HG03064 (cell line): ENCODE results near the gene ULK3.

ENCODE experiments used
- ATAC-seq: cut with Tn5 transposase; IDR thresholded peaks from one replicate; pipeline ENCODE4 v1.9.1; 2021; ENCODE audit warnings: low read depth; ENCODE audit not compliant: unreplicated experiment

The ULK3 gene

DNA sequence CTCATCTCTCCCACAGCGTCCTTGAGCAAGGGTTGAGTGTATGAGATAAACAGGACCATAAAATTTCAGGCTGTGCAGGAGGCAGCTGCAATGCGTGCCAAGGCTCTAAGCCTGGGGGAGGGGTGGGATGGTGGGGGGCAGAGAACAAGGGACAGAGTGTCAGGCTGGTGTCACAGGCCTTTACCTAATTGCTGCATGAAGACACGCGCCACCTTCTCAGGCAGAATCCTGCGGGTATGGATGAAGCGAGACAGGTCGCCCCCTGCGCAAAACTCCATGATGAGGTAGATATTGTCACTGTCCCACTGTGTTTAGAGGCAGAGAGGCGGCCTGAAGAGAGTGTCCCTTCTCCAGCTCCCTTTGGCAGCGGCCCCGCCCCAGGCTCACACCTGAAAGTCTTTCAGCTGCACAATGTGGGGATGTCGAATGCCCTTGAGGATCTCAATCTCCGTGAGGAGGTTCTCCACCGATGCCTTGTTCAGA lies 1.0 kb downstream of the ULK3 start:
- no peak for ATAC-seq

DNA sequence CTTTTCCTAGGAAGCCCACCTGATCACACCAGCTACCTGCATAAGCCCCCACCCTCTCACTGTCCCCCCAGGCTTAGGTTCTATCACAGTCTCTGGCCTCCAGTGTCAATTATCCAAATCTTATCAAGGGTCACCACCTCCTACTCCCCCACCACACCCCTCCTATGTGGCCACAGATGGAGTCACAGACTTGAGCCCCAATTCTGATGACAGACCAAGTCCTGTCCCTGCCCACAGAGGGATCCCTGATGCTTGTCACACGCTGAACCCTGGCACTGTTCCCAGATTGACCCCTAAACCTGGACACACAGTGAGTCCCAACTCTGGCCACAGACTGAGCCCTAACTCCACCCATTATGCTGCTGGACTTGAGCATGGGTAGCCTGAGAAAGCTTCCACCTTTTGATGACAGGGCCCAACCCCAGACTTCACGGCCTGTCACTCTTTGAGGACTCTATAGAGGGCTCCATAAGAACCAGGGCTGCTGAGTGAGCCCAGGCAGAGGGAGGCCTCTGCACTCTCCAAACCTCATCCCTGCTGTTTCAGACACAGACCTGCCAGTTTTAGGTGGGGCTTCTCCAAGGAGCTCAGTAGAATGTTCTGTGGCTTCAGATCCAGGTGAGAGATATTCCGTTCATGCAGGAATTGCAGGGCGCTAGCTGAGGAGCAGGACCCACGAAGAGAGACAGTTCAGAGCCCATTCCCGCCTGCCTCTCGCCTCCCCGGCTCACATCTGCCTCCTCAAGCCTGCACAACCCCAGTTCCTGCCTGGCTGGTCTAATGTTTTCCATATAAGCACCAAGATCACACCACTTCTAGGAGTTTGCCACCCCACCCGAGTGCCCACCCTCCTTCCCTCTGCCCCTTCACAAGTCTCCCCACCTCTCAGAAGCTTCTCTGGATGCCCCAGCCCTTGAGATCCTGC lies 1.8 kb downstream of the ULK3 start:
- ATAC-seq: no peak

DNA sequence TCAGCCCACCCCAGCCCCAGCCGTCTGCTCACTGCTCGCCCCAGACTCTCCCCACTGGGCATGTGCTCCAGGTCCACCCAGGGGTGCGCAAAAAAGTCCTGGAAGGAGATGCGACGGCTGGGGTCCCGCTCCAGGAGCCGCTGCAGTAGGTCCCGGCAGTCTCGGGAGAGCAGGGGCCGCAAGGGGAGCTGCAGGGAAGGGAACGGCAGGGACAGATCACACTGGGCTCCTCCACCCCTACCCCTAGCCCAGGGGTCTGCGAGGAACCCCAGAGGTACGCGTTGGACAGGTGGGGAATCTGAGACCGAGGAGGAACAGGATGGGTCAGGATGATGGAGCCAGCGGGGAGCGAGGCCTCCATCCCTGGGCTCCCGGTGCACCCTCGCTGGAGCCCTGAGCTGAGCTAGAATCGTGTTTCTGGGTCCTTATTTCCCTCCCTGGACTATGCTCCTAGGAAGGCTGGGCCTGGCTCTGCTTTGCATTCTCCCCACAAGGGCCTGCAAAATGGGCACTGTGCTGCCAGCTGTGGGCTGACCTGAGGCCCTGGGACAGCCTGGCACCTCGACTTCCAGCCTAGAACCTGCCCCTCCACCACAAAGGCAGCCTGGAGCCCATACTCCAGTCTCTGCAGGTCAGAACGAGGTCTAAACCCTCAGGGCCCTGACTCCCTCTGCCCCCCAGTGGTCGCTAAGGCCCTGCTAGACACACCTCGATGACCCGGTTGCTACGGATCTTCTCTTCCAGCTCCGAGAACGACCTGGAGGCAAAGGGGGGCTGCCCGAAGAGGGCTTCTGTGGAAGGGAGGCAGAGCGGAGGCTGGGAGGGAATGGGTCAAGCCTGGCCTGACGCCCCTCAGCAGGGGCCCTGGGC lies 3.2 kb downstream of the ULK3 start:
- no peak for ATAC-seq

DNA sequence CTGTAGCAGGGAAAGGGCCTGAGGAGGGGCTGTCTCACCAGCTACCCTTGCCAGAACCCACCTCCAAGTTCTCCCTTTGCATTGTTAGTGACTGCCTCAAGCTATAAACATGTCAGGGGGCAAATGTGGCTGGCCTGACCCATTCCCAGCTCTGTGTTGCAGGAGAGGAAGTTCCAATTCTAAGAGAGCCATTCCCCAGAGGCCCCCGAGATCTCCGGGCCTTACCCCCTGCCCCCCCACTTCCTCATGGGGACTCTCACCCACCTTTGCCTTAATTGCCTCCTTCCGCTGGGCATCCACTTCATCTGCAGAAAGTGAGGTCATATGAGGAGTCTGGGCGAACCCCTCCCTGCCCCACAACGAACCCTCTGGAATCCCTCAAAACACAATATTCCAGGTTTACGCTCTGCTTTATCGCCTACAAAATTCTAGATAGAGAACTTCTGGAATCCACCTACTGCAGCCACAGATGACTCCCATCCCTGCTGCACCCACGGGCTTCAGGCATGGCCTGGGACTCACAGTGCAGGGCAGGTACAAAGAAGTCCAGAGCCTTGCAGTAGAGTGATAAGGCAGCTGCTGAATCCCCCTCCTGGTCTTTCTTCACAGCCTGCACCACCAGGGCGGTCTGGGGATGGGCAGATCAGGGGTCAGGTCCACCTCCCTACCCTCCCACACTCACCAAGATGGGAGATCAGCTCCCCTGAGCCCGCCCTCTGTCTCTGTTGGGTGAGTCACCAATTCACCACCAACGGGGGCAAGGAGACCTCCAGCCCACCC lies 4.0 kb downstream of the ULK3 start:
- ATAC-seq: no peak

DNA sequence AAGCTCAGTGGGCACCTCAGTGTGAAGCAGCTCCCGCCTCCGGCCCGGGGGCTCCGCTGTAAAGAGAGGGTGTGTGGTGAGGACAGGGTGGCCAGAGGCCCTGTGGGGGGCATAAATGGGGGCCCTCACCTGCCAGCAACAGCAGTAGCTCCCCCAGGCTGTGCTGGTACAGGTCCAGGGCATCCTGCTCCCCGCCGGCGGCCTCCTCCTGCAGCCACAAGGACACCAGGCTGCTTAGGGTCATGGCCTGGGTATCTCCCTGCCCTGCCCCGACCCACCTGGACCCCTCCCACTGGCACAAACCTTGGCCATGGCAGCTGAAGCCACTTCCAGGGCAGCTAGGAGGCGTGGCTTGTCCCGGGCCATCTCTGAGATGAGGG lies 4.8 kb downstream of the ULK3 start:
- ATAC-seq: no peak

DNA sequence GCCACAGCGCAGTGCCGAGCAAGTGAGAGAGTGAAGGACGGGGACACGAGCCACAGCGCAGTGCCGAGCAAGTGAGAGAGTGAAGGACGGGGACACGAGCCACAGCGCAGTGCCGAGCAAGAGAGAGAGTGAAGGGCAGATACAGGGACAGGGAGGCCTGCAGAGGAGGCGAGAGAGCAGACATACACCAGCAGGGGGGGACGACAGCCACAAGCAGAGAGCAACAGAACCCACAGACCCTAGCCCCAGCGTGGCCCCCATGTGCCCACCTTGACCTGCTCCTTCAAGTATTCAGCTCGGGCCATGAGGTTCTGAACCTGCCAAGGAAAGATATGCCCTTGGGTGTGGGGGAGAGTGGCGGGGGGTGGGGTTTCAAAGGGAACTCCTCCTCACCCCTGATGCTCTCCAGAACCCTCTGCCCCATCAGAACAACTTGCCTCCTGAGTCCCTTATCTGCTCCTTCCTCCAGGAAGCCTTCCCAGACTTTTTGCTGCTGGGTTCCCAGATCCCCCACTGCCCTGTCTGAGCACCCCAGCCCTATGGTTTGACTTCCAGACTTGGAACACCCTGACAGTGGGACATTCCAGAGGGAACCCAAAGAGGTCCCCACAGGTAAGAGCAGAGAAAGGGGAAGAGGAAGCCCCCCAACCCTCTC lies 5.3 kb downstream of the ULK3 start:
- no peak for ATAC-seq

DNA sequence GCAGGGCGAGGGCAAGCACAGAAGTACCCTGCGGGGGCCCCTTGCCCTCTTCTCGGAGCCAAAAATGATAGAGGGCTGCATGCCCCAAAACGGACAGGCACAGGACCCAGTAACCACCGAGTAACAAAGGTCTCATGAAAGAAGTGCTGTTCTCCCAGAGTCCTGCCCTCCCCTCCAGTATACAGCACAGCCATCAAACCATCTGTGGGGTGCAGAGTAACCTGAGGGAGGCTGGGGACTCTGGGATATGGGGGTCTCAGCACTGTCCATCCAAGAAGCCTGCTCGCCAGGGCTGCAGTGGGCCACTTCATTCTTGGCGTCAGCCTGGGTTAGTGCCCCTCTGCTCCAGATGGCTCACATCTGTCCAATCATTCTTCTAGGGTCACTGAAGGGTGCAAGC lies 6.1 kb downstream of the ULK3 start:
- no peak for ATAC-seq

DNA sequence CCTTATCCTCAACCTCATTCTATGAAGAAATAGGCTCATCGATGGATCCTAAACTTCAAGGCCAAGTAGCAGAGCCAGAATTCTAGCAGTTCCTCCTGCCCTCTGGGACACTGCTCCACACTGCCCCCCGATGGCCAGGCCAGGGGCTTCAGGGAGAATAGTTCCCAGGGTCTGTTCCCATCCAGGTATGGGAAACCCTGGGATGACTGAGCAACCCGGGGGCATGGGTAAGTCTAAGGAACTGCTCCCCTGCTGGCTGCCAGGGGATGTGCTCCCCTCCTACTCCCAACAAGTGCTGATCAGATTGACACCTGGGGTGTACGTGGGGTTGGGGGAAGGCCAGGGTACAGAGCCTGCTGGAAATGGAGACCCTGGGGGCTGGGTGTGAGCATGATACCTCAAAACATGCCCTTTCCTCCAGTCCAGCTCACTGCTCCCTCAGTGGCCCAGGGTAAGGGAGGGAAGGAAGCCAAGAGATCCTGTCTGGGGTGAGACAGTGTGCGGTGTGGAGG lies 7.6 kb downstream of the ULK3 start:
- no peak for ATAC-seq

DNA sequence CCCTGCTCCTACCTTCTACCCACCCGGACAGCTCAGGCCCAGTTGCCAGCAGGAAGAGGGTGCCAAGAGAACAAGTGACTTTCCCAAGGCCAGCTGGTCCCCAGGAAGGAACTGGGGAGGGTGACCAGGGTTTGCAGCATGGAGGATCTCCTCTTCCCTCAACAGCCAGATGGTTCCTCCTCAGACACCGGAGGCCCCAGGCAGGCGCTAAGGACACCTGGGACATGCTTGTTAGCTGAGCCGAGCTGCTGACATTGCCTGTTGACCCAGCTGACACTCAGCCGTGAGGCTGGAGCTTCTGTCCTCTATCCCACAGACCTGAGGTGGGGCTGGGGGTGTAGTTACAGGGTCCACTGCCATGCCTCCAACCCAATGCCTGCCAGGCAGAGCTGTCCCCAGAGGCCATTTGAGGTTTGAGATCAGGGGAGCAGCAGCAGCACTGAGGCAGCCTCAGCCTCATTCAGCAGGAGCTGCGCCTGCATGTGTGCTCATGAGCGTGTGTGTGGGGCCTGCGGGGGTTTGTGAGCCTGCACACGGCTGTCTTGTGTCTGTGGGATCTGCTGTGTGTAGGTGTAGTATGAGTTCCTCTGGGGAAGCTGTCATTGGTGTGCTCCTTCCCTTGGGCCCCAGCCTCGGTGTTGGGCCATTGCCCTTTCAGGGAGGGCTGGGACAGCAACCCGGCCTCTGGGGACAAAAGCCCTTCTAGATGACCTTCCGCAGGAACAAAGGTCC lies 9.4 kb downstream of the ULK3 start:
- no peak for ATAC-seq

DNA sequence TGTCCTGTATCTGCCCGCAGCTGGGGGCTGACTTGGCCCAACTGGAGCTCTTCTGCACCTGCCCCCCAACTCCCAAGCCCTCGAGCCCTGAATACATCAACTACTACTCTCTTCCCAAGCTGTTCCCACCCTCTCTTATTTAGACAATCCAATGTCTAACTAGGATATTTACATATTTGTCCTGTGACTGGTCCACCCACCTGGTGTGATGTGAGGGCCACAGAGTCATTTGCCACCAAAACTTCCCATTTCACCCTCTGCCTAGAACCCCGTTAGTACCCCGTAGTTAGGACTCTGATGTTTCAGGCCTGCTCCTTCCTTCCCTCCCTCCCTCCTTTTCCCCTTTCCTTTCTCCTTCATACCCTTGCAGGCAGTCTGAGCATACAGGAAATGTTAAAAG lies 10.1 kb downstream of the ULK3 start:
- ATAC-seq: no peak

DNA sequence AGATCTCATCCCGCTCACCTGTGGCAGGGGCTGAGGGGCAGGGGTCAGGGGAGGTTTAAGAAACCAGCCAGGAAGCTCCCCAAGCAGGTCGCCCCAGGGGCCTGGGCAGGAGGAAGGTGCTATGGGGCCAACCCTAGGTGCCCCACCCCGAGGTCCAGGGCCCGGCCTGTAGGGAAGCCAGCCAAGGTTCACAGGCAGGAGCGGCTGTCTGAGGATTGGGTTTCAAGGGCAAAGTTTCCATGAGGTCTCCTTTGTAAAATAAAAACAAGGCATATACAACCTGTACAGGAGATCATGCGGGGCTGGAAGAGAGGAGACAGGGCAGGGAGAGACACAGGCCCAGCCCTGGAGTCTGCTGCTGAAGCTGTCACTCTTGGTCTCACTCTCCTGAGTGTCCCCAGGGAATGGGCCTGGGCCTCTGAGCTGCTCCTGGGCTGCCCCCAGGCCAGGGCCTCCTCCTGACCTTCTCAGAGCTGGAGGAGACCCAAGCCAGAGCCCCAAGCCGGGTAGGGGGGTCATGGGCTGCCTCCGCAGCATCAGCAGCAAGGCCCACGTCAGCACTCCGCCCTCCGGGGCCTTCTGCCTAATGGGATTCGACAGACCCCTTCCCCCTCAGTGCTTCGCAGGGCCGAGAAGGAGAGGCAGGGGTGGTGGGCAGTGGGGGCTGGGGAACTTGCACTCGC lies 11.0 kb downstream of the ULK3 start:
- no peak for ATAC-seq

DNA sequence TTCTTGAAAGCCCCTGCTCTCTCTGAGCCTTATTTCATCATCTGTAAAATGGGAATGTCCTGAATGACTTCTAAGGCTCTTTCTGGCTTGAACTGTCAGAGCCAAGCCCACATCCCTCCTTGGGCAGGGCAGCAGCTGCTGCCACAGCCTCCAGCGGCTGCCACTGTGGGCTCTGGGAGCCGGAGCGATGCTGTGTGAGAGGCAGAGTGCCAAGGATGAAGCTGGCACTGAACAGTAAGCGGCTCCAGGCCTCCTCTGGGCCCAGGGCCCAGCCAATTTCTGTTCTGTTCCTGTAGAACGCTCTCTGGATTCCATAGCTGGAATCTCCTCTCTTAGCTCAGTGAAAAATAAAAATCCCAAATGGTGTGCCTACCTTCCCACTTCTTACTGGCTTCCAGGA lies 12.1 kb downstream of the ULK3 start:
- no peak for ATAC-seq

DNA sequence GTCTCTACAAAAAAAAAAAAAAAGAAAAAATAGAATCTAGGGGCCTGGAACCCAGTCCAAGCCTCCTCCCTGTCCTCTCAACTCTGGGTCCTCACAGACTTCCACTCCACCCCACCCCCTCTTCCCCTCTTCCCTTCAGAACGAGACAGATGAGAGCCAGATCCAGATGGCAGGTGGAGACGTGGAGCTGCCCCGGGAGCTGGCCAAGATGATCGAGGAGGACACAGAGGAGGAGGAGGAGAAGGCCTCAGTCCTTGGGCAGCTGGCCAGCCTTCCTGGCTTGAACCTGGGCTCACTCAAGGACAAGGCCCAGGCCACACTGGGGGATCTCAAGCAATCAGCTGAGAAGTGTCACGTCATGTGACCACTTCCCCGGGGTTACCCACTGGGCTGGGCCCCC lies 13.0 kb downstream of the ULK3 start:
- no peak for ATAC-seq

DNA sequence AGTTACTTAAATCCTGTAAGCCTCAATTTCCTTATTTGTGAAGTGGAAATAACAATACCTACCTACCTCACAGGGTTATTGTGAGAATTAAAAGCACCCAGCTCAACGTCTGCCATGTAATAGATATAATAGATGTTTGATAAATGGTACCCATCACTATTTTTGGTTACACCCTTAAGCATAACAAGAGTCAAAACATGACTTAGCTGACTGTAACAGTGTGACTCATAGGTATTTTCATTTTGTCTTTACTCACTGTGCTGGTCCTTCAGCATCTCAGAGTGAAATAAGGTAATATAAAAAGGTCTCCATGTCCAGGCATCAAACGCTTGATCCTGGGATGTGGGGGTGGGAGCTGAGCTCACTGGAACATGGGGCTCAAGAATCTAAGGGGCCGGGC lies 13.5 kb downstream of the ULK3 start:
- no peak for ATAC-seq

DNA sequence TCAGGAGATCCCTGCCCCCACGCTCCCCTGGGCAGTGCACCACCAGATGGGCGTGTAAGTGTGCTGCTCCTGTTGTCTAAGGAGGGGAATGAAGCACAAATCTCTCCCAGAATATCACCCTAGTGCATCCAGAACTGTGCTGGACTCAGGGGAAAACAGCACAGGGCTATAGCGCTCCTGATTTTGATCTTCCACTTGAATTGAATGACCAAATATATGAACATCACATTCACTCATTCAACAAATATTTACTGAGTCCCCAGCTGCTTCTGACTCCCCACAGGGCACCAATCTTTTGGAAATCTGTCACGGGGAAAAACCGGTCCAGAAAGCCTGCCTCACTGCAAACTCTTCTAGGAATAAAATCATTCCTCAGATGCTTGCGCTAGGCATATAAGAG lies 14.1 kb downstream of the ULK3 start:
- ATAC-seq: no peak

DNA sequence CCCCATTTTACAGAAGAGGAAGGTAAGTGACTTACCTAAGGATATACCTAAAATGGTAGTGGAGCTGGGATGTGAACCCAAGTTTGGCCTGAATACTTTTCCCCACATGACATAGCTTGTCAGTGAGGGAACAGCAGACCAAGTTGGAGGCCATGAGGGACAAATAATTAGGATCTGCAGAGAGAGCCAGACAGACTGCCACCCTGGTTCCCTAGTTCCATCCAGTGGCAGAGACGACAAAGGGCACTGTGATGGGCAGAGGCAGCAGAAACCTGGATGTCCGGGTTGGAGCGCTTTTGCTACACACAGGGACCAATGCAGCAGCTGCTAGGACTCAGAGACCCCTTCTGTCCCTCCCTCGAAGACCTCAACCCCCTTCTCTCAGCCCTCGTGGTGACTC lies 15.3 kb downstream of the ULK3 start:
- ATAC-seq: no peak

DNA sequence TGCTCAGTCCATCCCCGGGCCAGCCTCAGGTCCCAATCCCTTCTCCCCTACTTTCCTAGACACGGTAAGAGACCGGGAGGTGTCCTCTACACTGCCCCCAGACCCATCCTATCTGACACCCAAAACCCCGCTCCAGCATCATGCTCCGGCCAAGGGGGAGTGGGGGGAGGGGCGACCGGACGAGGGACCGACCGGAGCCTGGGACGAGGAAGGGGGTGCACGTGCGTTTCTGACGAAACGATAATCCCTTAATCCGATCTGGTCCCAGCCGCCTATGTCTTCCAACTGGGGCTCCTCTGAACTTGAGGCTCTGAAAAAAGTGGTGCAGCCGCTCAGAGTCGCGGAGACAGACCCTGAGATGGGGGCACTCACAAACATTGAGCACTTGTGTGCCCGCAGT lies 16.0 kb downstream of the ULK3 start:
- ATAC-seq: no peak

DNA sequence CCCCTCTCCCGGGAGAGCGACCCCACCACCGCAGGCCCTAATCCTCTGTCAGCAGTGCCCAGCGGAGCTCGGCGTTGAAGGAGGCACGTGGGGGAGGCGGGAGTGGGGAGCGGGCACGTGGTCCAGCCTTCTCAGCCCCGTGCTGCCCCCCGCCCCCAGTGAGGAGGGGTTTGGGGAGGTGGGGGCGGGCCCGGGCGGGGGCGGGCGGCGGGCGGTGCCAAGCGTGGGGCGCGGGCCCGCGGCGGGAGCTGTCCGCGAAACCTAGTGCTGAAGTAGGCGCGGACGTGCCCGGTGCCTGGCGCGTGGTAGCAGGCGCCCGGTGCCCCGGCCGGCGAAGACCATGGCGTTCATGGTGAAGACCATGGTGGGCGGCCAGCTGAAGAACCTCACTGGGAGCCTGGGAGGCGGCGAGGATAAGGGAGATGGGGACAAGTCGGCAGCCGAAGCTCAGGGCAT lies 16.6 kb downstream of the ULK3 start, which contains the start of gene CPLX3:
Gene CPLX3 (plus strand): TSS at position 264 of the 456 bp plus-strand sequence. CDS start 77 bp downstream, at position 341.
- ATAC-seq: no peak

DNA sequence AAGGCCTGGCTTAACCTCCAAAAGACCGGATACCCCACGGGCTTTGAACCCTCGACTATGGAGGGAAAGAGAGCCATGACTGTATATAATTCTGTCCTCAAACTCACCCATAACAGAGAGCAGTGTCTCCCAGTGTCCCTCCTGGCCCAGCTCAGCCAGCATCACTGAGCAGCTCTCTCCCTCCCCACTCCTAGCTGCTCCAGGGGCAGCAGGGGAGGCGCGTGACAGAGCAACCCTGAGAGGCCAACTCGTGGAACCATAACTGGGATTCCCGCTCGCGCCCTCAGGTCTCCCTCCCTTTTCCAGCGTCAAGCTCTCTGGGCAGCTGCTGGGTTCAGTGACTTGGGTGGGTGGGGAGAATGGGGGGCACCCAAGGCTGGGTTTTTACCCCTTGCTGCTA lies 17.1 kb downstream of the ULK3 start:
- ATAC-seq: no peak
